Colon (tissue), 2 donors: Measurements from ENCODE around the gene CADPS.

Experiments used
- FAIRE-seq: peaks from 2 replicates; lab custom pipeline; 2012; peaks lifted over from hg19 to GRCh38; lab: Jason Lieb, UNC
- donor health status: control.
- donor health status: control.

The CADPS gene

DNA sequence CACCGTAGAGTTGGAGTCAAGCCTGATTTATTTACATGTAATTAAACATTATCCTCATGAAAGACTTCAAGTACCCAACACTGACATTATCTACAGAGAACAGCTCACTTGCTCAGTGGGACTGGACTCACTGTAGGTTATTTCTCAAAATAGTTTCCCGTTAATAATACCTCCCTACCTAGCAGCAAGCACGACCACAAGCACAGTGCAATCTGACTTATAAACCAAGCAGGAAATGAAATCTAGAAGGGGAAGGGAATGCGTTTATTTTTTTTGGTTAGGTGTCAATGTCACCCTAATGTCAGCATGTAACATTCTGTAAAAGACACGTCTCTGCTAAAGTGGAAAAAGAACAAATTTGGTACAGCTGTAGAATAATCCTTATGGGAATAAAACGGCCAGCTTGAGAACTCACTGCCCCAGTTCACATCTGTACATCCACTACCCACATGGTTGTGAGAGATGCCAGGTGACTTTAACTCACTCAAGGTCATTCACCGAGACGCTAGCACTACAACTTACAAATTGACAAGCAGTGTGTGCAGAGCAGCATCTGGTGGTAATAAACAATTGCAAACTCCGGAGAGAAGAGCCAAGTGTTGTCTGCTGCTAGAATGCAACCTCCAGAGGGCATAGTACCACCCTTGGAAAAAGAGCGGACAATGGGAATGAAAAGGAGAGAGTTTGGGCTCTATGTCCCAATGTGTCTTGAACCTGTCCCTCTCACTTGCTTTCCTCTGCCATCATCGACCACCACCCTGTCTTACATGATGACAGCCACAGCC is 242.5 kb downstream of the CADPS start:
- FAIRE-seq: no peak

GRCh38 chr3:62631488-62631887 is 243.7 kb downstream of the CADPS start:
- no peak for FAIRE-seq

DNA sequence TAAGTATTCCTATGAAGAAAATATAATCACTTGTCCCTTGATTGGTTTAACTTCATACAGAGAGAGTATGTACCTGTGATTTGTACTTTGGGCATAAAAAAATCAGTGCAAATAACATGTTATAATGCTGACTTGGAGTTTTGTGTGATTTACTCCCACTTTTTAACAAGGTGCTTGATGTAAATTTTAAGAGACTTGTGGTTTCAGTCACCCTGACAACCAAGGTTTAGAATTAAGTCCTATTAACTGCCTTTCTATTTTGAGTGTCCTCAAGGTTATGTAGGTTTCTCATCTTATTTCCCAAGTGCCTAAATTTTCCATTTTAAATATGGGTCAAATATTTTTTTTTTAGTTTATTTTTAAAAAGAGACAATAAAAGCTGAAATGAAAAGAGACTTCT is 244.6 kb downstream of the CADPS start:
- FAIRE-seq: no peak

GRCh38 chr3:62625268-62625667 is 249.9 kb downstream of the CADPS start:
- no peak for FAIRE-seq

GRCh38 chr3:62624185-62624584 is 251.0 kb downstream of the CADPS start:
- no peak for FAIRE-seq

- no peak for FAIRE-seq
Measured at GRCh38 chr3:62622553-62623174, 252.6 kb downstream of the CADPS start.

- FAIRE-seq: no peak
Measured at GRCh38 chr3:62621925-62622324, 253.3 kb downstream of the CADPS start.

GRCh38 chr3:62621176-62621575 is 254.0 kb downstream of the CADPS start:
- FAIRE-seq: no peak

DNA sequence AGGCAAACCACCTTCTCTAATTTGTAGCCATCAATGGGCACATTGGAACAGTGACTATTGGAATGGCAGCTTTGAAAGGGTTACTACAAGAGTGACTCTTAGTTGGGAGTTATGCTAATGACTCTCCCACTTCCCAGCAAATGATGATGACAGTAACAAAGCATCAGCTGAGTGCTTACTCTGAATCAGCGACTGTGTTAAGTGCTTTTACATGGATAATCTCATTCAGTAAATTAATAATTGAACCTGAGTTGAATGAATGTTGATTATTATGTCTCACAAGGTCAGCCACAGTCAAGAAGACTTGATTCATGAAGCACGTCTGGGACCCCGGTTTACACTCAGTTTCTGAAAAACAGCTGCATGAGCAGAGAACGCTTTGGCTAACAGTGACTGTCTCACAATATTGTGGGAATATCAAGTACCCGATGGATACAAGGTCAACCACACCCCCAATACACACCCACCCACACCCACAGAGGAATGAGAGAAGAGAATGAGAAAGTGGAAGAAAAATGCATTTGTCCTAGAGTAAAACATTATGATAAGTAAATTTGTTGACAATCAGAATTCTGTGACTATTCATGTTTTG is 259.9 kb downstream of the CADPS start:
- no peak for FAIRE-seq

DNA sequence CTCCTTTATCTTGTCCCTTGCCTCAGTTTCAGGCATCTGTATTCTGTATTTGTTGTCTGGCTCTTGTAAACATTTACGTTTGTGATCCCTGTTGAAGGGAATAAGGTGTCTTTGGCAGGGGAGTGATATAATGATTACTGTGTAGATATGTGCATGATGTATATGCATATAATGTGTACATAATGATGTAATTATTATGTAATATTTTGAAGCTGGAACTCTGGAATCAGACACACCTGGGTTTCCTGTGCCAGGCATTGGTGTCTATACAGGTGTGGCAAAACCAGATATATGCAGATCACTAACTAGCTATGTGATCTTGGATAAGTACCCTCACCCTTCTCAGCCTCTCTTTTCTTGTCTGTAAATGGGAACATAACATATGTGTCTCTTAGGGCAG is 260.7 kb downstream of the CADPS start:
- no peak for FAIRE-seq

DNA sequence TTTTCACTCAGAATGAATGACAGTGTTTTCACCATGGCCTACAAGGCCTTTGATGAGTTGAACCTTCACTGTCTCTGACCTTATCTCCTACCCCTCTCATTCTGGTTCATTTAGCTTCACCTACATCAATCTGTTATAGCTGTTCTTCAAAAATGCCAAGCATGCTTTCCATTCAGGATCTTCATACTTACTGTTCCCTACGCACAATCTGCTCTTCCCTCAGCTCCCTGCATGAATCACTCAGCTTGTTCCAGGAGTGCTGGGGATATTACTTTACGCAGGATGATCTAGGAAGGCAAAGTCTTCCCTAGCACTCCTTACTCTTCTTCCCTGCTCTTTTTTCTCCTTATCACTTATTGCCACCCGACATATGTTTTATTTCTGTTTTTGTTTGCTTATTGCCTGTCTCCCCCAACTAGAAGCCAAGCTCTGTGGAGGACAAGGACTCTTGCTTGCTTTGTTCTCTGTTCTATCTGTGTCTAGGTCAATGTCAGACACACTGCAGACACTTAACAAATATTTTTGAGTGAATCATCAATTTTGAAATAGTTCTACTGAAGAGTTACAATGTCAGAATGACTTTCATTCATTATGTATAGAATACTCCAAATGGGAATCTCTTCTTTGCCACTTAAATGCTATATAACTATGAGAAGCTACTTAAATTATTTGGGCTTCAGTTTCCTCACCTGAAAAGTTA is 263.5 kb downstream of the CADPS start:
- FAIRE-seq: no peak

DNA sequence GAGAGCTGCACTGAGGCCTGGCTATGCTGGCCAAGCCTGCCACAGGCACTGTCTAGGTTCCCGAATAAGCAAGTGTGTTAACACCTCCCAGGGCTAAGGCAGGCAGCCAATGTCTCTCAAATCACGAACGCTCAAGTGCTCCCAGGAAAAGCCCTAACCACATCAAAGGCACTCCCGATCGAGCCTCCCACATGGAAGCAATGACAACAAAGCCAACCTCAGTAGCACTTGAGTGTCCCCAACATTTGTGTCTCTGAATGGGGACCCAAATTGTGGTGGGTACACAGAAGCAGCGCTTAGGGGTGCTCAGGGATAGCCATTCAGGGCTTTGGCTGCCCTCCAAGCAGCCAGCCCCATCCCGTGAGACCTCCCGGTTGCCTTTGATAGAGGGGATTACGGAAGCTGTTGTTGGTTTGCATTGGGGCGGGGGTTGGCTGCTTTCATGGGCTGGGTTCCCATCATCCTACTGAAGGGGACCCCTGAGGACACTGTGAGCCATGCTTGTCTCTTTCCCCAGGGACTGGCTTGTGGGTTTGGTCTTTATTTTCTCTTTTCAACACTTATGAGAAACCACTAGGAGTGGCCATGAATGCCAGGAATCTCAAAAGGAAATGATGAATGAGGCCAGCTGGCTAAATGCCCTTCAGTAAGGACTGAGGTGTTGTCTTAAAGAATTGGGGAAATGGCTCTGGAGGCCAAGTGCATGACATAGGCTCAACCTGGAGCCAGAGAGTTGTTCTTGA is 267.8 kb downstream of the CADPS start:
- no peak for FAIRE-seq

DNA sequence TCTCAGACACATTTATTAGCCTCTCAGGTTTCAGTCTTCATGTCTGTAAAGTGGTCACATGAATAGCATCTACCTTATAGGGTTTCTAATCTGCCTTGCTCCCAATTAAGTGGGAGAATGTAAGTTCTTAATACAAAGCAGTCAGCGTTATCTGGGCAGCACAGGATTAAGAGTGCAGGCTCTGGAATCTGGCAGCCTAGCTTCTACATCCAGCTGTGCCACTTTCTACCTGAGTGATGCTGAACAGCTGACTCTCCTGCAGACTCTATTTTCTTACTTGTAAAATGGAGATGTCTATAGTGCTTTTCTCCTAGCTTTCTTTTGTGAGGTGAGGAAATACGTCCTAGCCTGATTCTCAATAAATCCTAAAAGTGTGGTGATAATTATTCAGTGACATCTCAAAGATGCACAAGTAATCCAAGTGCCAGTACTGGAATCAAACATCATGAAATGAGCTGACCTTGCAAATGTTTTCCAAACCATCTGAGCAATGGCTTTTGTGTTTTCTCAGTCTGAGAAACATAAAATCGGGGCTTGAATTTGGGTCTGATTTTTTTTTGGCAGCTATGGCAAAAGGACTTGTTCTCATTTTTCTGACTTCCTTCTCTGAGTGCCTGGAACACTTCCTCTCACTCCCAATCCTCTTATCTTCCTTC is 269.7 kb downstream of the CADPS start:
- FAIRE-seq: no peak

- no peak for FAIRE-seq
Measured at GRCh38 chr3:62604751-62605351, 270.4 kb downstream of the CADPS start.

- no peak for FAIRE-seq
Measured at GRCh38 chr3:62604298-62604697, 270.9 kb downstream of the CADPS start.

GRCh38 chr3:62602987-62603386 is 272.2 kb downstream of the CADPS start:
- no peak for FAIRE-seq

DNA sequence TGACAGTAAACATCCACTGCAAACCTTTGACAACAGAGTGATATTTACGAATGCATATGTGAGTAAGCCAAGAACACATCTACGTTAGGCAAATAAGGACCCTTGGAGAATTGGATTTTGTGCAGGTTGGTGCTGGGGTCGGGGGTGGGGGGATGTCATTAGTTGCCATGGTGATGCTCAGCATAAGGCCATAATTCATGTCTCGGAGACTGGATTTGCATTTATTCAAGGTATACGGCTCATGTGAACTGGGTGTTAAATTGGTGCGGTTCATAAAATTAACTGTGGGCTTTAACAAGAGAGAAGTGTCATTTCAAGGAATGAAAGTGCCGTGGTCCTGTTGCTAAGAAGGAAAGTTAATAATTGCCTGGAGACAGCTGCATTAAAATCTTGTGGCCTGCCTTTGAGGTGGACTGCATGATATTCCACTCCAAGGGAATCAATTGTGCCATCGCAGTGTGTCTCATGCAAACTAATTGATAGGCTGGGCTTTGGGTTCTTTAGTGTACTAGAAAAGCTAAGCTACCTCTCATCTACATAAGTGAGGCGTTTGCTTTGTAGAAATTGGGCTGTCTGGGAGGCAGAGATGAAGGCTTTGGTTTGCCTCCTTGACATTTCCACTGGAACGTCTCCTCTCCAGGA is 273.0 kb downstream of the CADPS start:
- no peak for FAIRE-seq

GRCh38 chr3:62601238-62602070 is 273.8 kb downstream of the CADPS start:
- FAIRE-seq: no peak

DNA sequence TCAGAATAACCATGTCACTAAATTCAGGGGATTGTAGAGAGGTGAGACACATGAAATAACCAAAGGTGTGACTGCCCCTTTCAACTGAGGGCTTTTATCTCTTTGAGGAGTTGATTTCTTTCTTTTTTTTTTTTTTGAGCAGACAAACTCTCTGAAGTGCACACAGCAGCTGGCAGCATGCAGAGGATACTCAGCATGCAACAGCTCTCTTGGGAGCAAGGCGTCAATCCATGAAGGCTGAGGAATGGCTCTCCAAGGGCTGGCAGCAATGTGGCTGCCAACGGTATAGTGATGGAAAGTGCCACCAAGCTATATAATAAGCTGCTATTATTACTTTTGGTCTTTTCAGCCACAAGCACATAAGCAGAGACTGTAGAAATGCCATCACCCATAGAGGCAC is 275.2 kb downstream of the CADPS start:
- no peak for FAIRE-seq

DNA sequence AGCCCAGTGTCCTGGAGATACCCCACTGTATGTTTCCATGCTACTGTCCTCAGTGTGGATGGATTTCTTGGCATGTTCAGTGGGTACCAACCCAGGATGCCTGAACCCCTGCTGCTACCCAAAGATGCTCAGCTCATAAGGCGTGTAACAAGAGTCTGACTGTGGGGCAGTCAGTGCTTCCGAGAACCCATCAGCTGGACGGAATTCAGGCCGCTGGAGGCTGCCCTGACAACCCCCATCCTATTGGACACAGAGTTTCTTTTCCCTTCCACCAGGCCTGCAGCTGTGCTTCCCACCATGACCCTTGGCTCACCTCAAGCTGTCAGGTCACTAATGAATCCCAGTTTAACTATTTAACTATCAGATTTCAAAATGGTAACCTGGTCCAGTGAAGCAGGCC is 277.7 kb downstream of the CADPS start:
- FAIRE-seq: no peak
